Activated CD4-positive, alpha-beta T cell treated with anti-CD3 and anti-CD28 coated beads, Interleukin-2, amount 10 ng/mL, durations not matched to agents 7 days and 5 days (primary cell): ENCODE data around the gene SBF2. TPM values are rescaled to one million over a fixed set of nuclear protein-coding genes. Genes with fewer than 3 reads are reported as not detected.

Source experiments
- CTCF ChIA-PET: fragments of 350-600 bp; sonication (Branson Sonifier 250); formaldehyde crosslinking; loops from one replicate; lab custom pipeline; 2021; ENCODE audit warnings: antibody characterized with exemption; lab: Charles Lee
- POLR2A ChIA-PET: fragments of 350-600 bp; sonication (Branson Sonifier 250); formaldehyde crosslinking; loops from one replicate; lab custom pipeline; 2021; ENCODE audit warnings: antibody characterized with exemption; lab: Charles Lee
- DNase-seq: peaks from one replicate; pipeline ENCODE4 v3.0.0-alpha.2; 2020
- H3K27ac Mint-ChIP-seq: one replicate; pipeline ENCODE4 v1.8.0; 2021; ENCODE audit warnings: mild to moderate bottlenecking, moderate library complexity, mixed read lengths
- H3K27me3 Mint-ChIP-seq: one replicate; pipeline ENCODE4 v1.8.0; 2021; ENCODE audit warnings: mixed read lengths
- H3K36me3 Mint-ChIP-seq: one replicate; pipeline ENCODE4 v1.8.0; 2021; ENCODE audit warnings: low read depth, mixed read lengths
- H3K4me1 Mint-ChIP-seq: one replicate; pipeline ENCODE4 v1.8.0; 2021; ENCODE audit warnings: mixed read lengths
- H3K4me3 Mint-ChIP-seq: one replicate; pipeline ENCODE4 v1.8.0; 2021; ENCODE audit warnings: mild to moderate bottlenecking, moderate library complexity, mixed read lengths
- H3K9me3 Mint-ChIP-seq: one replicate; pipeline ENCODE4 v1.8.0; 2021; ENCODE audit warnings: mixed read lengths
- total RNA-seq, 2 experiments: library from RNA; stranded (reverse); gene quantifications; one replicate each; pipeline ENCODE4 v1.2.3, GENCODE V29; 2021

The SBF2 gene
- total RNA-seq, 2 experiments from 2014 or later, result 3.2 to 3.7 TPM

DNA sequence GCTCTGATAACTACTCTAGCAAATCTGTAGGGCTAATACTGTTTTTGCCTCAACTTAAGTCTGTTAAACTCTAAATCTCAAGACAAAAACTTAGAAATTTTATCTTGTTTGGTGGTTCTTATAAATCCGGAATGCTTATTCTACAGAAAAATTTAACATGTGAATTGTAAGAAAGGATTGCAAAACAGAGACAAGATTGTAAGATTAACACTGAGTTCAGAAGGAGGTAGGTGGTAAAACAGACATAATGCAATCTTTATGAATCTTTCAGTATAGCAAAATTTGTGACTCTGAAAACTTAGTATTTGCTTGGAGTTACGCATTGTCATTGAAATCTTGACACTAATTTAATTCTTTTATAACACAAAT, 263.9 kb downstream of the SBF2 start:
- ChIA-PET POLR2A (no interaction called here), CTCF (no interaction called here)
- no peaks in the 10 kb centered on the region for H3K27me3 Mint-ChIP-seq
- H3K9me3 Mint-ChIP-seq, result no peaks in the 10 kb centered on the region
- no peak overlapping the region for H3K4me3 Mint-ChIP-seq
- no peaks in the 10 kb centered on the region for H3K36me3 Mint-ChIP-seq
- H3K27ac Mint-ChIP-seq, result no peak overlapping the region
- DNase-seq, result no peak
- H3K4me1 Mint-ChIP-seq, result no peaks in the 10 kb centered on the region

DNA sequence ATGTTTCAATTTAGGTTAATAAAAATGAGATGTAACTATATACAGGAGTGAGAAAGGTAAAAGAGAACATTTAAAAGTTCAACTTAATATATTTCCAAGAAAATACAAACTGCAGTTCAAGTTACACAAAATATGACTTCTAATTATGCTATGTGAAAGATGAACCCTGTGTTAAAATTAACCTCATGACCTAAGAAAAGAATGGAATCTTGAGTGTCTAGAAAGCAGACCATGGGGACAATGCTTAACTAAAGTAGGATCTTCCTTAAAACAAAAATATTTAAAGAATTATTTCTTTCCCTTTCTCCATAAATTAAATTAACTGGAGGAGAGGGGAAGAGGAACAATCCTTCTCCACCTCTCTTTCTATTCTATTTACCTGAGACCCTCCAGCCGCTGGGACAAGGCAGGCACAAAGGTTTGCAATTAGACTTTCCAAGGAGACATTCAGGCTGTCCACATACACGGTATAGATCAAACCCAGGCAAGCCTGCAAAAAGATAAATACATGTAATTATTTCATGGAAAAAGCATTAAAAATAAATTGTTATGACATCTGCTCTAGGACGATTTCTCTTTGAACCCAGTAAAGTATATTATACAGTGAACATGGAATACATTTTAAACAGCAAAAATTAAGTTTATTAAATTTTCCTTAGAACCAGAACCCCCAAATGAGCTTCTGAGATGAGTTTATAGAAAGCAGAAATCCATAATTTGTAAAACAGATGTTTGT, 264.5 kb downstream of the SBF2 start:
- Mint-ChIP-seq H3K27me3 (no peaks in the 10 kb centered on the region), H3K9me3 (no peaks in the 10 kb centered on the region), H3K4me3 (no peak overlapping the region), H3K27ac (no peak overlapping the region), H3K36me3 (no peaks in the 10 kb centered on the region), H3K4me1 (no peaks in the 10 kb centered on the region)
- DNase-seq, result no peak
- ChIA-PET POLR2A (no interaction called here), CTCF (no interaction called here)

- POLR2A ChIA-PET, result no interaction called here
- no peak for DNase-seq
- Mint-ChIP-seq H3K4me3 (no peak overlapping the region), H3K27me3 (no peaks in the 10 kb centered on the region), H3K36me3 (no peaks in the 10 kb centered on the region), H3K4me1 (peaks cover 2% of the 10 kb centered on the region), H3K27ac (no peak overlapping the region), H3K9me3 (no peaks in the 10 kb centered on the region)
- CTCF ChIA-PET, result no interaction called here
Observed at GRCh38 chr11:10026514-10026913, 267.5 kb downstream of the SBF2 start.

GRCh38 chr11:10023212-10023611, 270.8 kb downstream of the SBF2 start:
- CTCF ChIA-PET, result no interaction called here

GRCh38 chr11:10022764-10023163, 271.3 kb downstream of the SBF2 start:
- Mint-ChIP-seq H3K27ac (no peak overlapping the region), H3K36me3 (no peaks in the 10 kb centered on the region), H3K4me1 (peaks cover 7% of the 10 kb centered on the region), H3K9me3 (no peaks in the 10 kb centered on the region), H3K4me3 (no peak overlapping the region), H3K27me3 (no peaks in the 10 kb centered on the region)
- no peak for DNase-seq
- POLR2A ChIA-PET, result no interaction called here
- CTCF ChIA-PET, result no interaction called here

More at GRCh38 chr11:10023212-10023611, 270.8 kb downstream of the SBF2 start:
- no peaks in the 10 kb centered on the region for H3K36me3 Mint-ChIP-seq
- no peak overlapping the region for H3K27ac Mint-ChIP-seq
- no peaks in the 10 kb centered on the region for H3K9me3 Mint-ChIP-seq
- no peak for DNase-seq
- POLR2A ChIA-PET, result no interaction called here
- no peak overlapping the region for H3K4me3 Mint-ChIP-seq
- H3K4me1 Mint-ChIP-seq, result peaks cover 7% of the 10 kb centered on the region
- H3K27me3 Mint-ChIP-seq, result no peaks in the 10 kb centered on the region

DNA sequence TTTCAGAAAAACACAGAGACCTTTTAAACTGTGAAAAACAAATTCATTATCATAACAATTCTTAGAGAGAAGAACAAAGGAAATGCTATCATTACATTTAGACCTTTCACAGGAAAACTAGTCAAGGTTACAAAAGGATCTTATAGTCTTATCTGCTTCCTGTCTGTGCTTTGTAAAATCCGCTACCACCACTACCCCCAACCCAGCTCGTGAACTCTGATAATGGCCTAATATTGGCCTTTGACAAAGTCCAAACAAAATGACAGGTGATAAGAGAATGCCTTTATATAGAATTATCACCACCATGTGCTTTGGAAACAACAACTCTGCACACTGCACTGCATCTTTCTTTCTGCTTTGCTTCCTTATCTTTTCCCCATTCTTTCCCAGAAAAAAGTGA, 272.5 kb downstream of the SBF2 start:
- H3K36me3 Mint-ChIP-seq, result no peaks in the 10 kb centered on the region
- no peaks in the 10 kb centered on the region for H3K27me3 Mint-ChIP-seq
- H3K9me3 Mint-ChIP-seq, result no peaks in the 10 kb centered on the region
- ChIA-PET POLR2A (no interaction called here), CTCF (no interaction called here)
- no peak for DNase-seq
- peaks cover 7% of the 10 kb centered on the region for H3K4me1 Mint-ChIP-seq
- H3K27ac Mint-ChIP-seq, result no peak overlapping the region
- H3K4me3 Mint-ChIP-seq, result no peak overlapping the region

DNA sequence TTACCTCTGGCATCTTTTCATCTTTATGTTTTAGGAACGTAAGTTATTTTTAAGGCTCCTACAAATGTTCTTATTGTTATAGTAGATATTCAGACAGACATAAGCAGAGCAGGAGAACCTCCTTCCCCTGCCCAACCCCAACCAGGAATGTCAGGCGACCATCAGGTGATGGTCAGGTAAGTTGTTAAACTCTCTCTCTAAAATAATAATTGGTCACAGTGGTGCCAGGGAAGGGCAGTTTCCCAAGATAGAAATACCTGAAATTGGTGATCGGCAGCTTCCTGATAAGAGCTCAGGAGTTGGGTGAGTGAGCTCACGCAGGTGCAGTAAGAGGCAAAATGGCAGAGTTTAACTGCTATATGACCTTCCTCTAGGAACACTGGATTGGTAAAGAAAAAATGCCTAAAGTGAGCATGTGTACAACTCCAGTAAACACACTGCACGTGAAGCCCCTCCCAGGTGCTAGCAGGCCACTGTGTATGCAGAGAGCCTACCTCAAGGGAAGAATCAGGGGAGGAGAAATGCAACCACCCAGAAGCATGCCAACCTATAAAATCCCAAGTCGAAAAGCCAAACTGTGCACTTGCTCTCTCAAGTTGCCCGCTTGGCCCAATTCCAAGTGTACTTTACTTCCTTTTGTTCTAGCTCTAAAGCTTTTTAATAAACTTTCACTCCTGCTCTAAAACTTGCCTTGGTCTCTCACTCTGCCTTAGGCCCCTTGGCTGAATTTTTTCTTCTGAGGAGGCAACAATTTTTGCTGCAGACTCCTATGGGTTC, 273.9 kb downstream of the SBF2 start:
- Mint-ChIP-seq H3K27me3 (no peaks in the 10 kb centered on the region), H3K4me1 (peaks cover 7% of the 10 kb centered on the region), H3K9me3 (peaks cover 1% of the 10 kb centered on the region), H3K36me3 (no peaks in the 10 kb centered on the region), H3K4me3 (no peak overlapping the region), H3K27ac (no peak overlapping the region)
- POLR2A ChIA-PET, result no interaction called here
- no peak for DNase-seq
- CTCF ChIA-PET, result no interaction called here

DNA sequence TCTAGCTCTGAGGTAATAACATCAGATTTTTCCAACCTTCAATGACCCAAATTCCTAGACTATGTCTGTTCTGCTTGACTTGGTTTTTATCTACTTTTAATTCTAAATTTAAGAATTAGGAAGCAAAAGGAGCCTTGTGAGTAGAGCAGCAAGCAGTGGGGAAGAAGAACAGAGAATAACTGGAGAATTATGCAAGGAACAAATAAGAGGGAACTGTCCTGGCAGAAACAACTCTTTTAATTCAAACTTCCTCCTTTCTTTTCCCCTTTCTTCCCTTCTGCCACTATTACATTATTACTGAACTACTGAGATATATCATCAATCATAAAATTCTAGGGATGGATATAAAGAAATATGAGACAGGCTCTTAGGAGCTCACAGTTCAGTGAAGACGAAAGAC, 276.1 kb downstream of the SBF2 start:
- H3K36me3 Mint-ChIP-seq, result no peaks in the 10 kb centered on the region
- peaks cover 7% of the 10 kb centered on the region for H3K4me1 Mint-ChIP-seq
- H3K4me3 Mint-ChIP-seq, result no peak overlapping the region
- peaks cover 8% of the 10 kb centered on the region for H3K9me3 Mint-ChIP-seq
- ChIA-PET POLR2A (no interaction called here), CTCF (no interaction called here)
- H3K27me3 Mint-ChIP-seq, result no peaks in the 10 kb centered on the region
- no peak for DNase-seq
- H3K27ac Mint-ChIP-seq, result no peak overlapping the region

- CTCF ChIA-PET, result interaction anchor here (0.6 kb wide), 1 partner anchor 279 kb away, joined by 4 read pairs; no protein-coding TSS in a partner anchor
- peaks cover 10% of the 10 kb centered on the region for H3K9me3 Mint-ChIP-seq
- no peak for DNase-seq
- H3K27me3 Mint-ChIP-seq, result no peaks in the 10 kb centered on the region
- no peak overlapping the region for H3K27ac Mint-ChIP-seq
- no peaks in the 10 kb centered on the region for H3K36me3 Mint-ChIP-seq
- H3K4me1 Mint-ChIP-seq, result peaks cover 7% of the 10 kb centered on the region
- no peak overlapping the region for H3K4me3 Mint-ChIP-seq
- POLR2A ChIA-PET, result no interaction called here
Observed at GRCh38 chr11:10017050-10017449, 277.0 kb downstream of the SBF2 start.

DNA sequence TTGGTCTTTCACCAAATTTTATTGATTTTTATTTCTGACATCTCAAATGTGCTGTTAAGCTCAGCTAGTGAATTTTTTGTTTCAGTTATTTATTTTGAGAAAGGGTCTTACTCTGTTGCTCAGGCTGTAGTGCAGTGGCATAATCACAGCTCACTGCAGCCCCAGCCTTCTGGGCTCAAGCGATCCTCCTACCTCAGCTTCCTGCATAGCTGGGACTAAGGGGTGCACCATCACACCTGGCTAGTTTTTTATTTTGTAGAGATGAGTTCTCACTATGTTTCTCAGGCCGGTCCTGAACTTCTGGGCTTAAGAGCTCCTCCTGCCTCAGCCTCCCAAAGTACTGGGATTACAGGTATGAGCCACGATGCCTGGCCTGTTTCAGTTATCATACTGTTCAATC, 282.0 kb downstream of the SBF2 start:
- H3K4me3 Mint-ChIP-seq, result no peak overlapping the region
- H3K27ac Mint-ChIP-seq, result no peak overlapping the region
- H3K9me3 Mint-ChIP-seq, result peaks cover 27% of the 10 kb centered on the region
- H3K36me3 Mint-ChIP-seq, result no peaks in the 10 kb centered on the region
- ChIA-PET CTCF (no interaction called here), POLR2A (no interaction called here)
- H3K4me1 Mint-ChIP-seq, result no peaks in the 10 kb centered on the region
- H3K27me3 Mint-ChIP-seq, result no peaks in the 10 kb centered on the region
- no peak for DNase-seq

DNA sequence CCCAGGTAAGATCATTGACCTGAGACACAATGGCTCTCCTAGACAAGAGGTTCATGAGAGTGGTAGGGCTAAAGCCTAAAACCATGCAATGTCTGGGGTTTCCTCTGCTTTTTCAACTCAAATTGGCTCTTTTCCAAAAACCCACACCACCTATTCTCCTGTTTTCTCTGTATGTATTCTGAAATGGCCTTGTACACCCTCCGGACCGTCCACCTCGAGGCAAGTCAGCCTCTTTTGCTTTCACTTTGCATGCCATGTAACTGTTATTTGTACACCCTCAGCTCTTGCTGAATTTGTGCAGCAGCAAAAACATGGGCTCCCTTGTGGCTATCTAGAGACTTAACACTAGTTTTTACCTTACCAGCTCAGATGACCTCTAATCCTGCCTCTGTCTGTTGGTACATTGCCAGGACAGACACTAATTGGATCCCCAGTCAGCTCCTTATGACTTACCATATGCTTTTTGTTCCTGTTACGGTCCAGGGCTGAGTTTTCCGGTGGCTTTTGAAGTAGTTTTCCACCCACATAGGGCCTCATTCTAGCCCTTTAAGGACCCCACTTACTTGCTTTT, 288.0 kb downstream of the SBF2 start:
- no peak overlapping the region for H3K27ac Mint-ChIP-seq
- CTCF ChIA-PET, result no interaction called here
- POLR2A ChIA-PET, result no interaction called here
- no peak overlapping the region for H3K4me3 Mint-ChIP-seq
- H3K27me3 Mint-ChIP-seq, result no peaks in the 10 kb centered on the region
- H3K4me1 Mint-ChIP-seq, result no peaks in the 10 kb centered on the region
- no peak for DNase-seq
- peaks cover 18% of the 10 kb centered on the region for H3K9me3 Mint-ChIP-seq
- H3K36me3 Mint-ChIP-seq, result no peaks in the 10 kb centered on the region

GRCh38 chr11:10004526-10005113, 289.4 kb downstream of the SBF2 start:
- CTCF ChIA-PET, result interaction anchor here (0.6 to 1.2 kb wide), 2 partner anchors 11 to 342 kb away, joined by 3 to 4 read pairs; no protein-coding TSS in a partner anchor
- Mint-ChIP-seq H3K4me3 (no peak overlapping the region), H3K9me3 (peaks cover 13% of the 10 kb centered on the region), H3K27ac (no peak overlapping the region), H3K36me3 (no peaks in the 10 kb centered on the region), H3K4me1 (no peaks in the 10 kb centered on the region), H3K27me3 (no peaks in the 10 kb centered on the region)
- DNase-seq, result no peak
- POLR2A ChIA-PET, result interaction anchor here (0.6 kb wide), 1 partner anchor 351 kb away, joined by 3 read pairs; no protein-coding TSS in a partner anchor

DNA sequence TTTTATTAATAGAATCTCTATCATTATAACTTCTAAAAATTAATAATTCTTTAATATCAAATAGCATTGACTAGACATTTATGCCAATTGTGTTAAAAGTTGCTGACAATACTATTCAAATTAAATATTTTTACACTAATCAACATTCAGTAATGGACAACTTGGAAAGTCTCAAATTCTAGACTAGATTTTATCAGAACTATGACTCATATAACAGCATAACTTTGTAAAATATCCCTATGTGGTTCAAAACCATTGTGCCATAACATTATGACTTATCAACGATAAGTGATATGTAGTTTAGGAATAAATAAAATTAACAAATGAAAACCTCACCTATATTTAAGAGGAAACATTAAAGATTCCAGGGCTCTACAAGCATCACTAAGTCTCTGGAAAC, 291.8 kb downstream of the SBF2 start:
- Mint-ChIP-seq H3K36me3 (no peaks in the 10 kb centered on the region), H3K4me1 (no peaks in the 10 kb centered on the region), H3K4me3 (no peak overlapping the region), H3K9me3 (peaks cover 6% of the 10 kb centered on the region), H3K27me3 (no peaks in the 10 kb centered on the region), H3K27ac (no peak overlapping the region)
- POLR2A ChIA-PET, result no interaction called here
- CTCF ChIA-PET, result no interaction called here
- no peak for DNase-seq
